Measurements from ENCODE around the gene PCDHA3.
"Not testable (repeated sequence)": the region's sequence is repeated elsewhere in the genome, so short reads cannot be mapped to it uniquely, and the experiment has no call there.

DNA sequence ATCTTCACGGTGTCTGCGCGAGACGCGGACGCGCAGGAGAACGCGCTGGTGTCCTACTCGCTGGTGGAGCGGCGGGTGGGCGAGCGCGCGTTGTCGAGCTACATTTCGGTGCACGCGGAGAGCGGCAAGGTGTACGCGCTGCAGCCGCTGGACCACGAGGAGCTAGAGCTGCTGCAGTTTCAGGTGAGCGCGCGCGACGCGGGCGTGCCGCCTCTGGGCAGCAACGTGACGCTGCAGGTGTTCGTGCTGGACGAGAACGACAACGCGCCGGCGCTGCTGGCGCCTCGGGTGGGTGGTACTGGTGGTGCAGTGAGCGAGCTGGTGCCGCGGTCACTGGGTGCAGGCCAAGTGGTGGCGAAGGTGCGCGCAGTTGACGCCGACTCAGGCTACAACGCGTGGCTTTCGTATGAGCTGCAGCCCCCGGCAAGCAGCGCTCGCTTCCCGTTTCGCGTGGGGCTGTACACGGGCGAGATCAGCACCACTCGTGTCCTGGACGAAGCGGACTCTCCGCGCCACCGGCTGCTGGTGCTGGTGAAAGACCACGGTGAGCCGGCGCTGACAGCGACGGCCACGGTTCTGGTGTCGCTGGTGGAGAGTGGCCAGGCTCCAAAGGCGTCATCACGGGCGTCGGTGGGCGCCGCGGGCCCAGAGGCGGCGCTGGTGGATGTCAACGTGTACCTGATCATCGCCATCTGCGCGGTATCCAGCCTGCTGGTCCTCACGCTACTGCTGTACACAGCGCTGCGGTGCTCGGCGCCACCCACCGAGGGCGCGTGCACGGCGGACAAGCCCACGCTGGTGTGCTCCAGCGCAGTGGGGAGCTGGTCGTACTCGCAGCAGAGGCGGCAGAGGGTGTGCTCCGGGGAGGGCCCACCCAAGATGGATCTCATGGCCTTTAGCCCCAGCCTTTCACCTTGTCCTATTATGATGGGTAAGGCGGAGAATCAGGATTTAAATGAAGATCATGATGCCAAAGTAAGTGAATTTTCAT is 28.9 kb downstream of the PCDHA3 start:
- not testable (repeated sequence) for TF ChIP-seq CTCF (IDR thresholded peaks at IDR 0.05; ENCODE audit: low read length); EZH2phosphoT487 (IDR thresholded peaks at IDR 0.05; ENCODE audit: low read length); EZH2 (optimal IDR thresholded peaks at IDR 0.05; ENCODE audit: low read depth, low read length)

All from MM.1S (cell line).